Suprapubic skin (tissue), 4 donors: ENCODE data around the gene FAM98B.

Experiments
- EP300 ChIP-seq: sonication (generic); formaldehyde crosslinking; IDR thresholded peaks from one replicate; pipeline ENCODE4 v1.6.1; 2017; ENCODE audit warnings: antibody characterized with exemption
- POLR2AphosphoS5 ChIP-seq, 3 donors: sonication (generic); formaldehyde crosslinking; IDR thresholded peaks; one replicate each; pipeline ENCODE4 v1.6.1; 2017; ENCODE audit warnings: antibody characterized with exemption in 3 of 3
- TF ChIP-seq, protein P1 (sequence below), 2 donors: fragments of 200-600 bp in 1 of 2; fragments of 450-650 bp in 1 of 2; sonication (generic) in 1 of 2; IDR thresholded peaks; one replicate each; pipeline ENCODE4 v1.5.1; 2016 to 2019; ENCODE audit warnings: antibody characterized with exemption in 2 of 2, mild to moderate bottlenecking in 1 of 2, moderate library complexity in 1 of 2

DNA sequence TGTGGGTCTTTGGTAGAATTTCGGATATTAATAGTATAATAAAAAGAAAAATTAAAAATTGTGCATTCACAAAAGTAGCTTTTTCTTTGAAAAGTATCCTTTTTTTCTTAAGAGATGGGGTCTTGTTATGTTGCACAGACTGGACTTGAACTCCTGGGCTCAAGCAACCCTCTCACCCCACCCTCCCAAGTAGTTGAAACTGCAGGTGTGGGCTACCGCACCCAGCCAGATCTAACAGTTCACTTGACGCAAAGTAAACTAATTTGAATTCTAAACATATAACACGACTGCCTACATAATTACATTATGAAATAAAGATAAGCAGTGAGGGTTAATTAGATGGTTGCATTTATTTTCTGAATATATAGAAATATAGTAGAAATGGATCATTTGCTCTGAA lies 10.7 kb downstream of the FAM98B start:
- TF ChIP-seq, protein P1, sequence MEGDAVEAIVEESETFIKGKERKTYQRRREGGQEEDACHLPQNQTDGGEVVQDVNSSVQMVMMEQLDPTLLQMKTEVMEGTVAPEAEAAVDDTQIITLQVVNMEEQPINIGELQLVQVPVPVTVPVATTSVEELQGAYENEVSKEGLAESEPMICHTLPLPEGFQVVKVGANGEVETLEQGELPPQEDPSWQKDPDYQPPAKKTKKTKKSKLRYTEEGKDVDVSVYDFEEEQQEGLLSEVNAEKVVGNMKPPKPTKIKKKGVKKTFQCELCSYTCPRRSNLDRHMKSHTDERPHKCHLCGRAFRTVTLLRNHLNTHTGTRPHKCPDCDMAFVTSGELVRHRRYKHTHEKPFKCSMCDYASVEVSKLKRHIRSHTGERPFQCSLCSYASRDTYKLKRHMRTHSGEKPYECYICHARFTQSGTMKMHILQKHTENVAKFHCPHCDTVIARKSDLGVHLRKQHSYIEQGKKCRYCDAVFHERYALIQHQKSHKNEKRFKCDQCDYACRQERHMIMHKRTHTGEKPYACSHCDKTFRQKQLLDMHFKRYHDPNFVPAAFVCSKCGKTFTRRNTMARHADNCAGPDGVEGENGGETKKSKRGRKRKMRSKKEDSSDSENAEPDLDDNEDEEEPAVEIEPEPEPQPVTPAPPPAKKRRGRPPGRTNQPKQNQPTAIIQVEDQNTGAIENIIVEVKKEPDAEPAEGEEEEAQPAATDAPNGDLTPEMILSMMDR (IDR thresholded peaks at IDR 0.05) = no peak
- TF ChIP-seq POLR2AphosphoS5 (IDR thresholded peaks at IDR 0.05) (no peak), EP300 (no peak)
